CD8-positive, alpha-beta memory T cell (primary cell): Measurements from ENCODE around the gene FOXE1. TPM values are rescaled to one million over a fixed set of nuclear protein-coding genes. Genes with fewer than 3 reads are reported as not detected.

ENCODE experiments used
- CTCF ChIA-PET: fragments of 350-600 bp; sonication (Branson Sonifier 250); formaldehyde crosslinking; loops from one replicate; lab custom pipeline; 2021; ENCODE audit warnings: antibody characterized with exemption; lab: Charles Lee
- POLR2A ChIA-PET: fragments of 350-600 bp; sonication (Branson Sonifier 250); formaldehyde crosslinking; loops from one replicate; lab custom pipeline; 2021; ENCODE audit warnings: antibody characterized with exemption; lab: Charles Lee
- DNase-seq, 5 donors: peaks; one replicate each; pipeline versions ENCODE4 v3.0.0 to v3.0.0-alpha.2; 2020 to 2022; ENCODE audit warnings: mixed read lengths in 1 of 5
- H3K27ac ChIP-seq: one replicate; pipeline ENCODE4 v1.7.0; 2013; ENCODE audit warnings: low read depth, mild to moderate bottlenecking, low read length, moderate library complexity
- H3K27me3 ChIP-seq: 2 replicates; pipeline ENCODE4 v1.7.0; 2013; ENCODE audit warnings: low read length, mild to moderate bottlenecking; ENCODE audit not compliant: insufficient read depth, poor library complexity, severe bottlenecking
- H3K36me3 ChIP-seq: 2 replicates; pipeline ENCODE4 v1.7.0; 2013; ENCODE audit warnings: mild to moderate bottlenecking, low read length, moderate library complexity; ENCODE audit not compliant: insufficient read depth
- H3K4me1 ChIP-seq: 2 replicates; pipeline ENCODE4 v1.7.0; 2013; ENCODE audit warnings: mild to moderate bottlenecking, low read length, moderate library complexity; ENCODE audit not compliant: insufficient read depth
- H3K4me3 ChIP-seq: 2 replicates; pipeline ENCODE4 v1.7.0; 2013; ENCODE audit warnings: mild to moderate bottlenecking, low read length
- H3K9me3 ChIP-seq: 2 replicates; pipeline ENCODE4 v1.7.0; 2013; ENCODE audit warnings: mild to moderate bottlenecking, low read length
- H3K27ac Mint-ChIP-seq, 8 donors: one replicate each; pipeline ENCODE4 v1.8.0; 2020 to 2021; ENCODE audit warnings: mixed read lengths in 8 of 8, mild to moderate bottlenecking in 6 of 8, inconsistent platforms in 3 of 8, moderate library complexity in 3 of 8
- H3K27me3 Mint-ChIP-seq, 2 donors: one replicate each; pipeline ENCODE4 v1.8.0; 2020 to 2021; ENCODE audit warnings: mixed read lengths in 2 of 2, mild to moderate bottlenecking in 1 of 2, moderate library complexity in 1 of 2
- H3K36me3 Mint-ChIP-seq, 3 donors: one replicate each; pipeline ENCODE4 v1.8.0; 2020 to 2021; ENCODE audit warnings: mixed read lengths in 3 of 3, inconsistent platforms in 1 of 3, mild to moderate bottlenecking in 1 of 3
- H3K4me1 Mint-ChIP-seq, 3 donors: one replicate each; pipeline ENCODE4 v1.8.0; 2020 to 2021; ENCODE audit warnings: mixed read lengths in 3 of 3, inconsistent platforms in 1 of 3, mild to moderate bottlenecking in 1 of 3
- H3K4me3 Mint-ChIP-seq, 7 donors: one replicate each; pipeline ENCODE4 v1.8.0; 2020 to 2021; ENCODE audit warnings: mixed read lengths in 7 of 7, mild to moderate bottlenecking in 6 of 7, moderate library complexity in 4 of 7, inconsistent platforms in 2 of 7
- H3K9me3 Mint-ChIP-seq, 5 donors: one replicate each; pipeline ENCODE4 v1.8.0; 2020 to 2022; ENCODE audit warnings: mixed read lengths in 5 of 5, mild to moderate bottlenecking in 3 of 5, moderate library complexity in 2 of 5, inconsistent platforms in 1 of 5
- polyA plus RNA-seq: library from polyadenylated mRNA; unstranded; fragments of 300-500 nt; fragmentation: Illumina TruSeq; gene quantifications from one replicate; pipeline ENCODE4 v1.2.3, GENCODE V29; 2021
- total RNA-seq, 2 experiments: library from RNA; stranded (reverse); gene quantifications; one replicate each; pipeline ENCODE4 v1.2.3, GENCODE V29; 2021

The FOXE1 gene
- under 1 TPM in 1 of 2 experiments, not detected in 1; 0.07 TPM for total RNA-seq
- polyA plus RNA-seq: not detected

DNA sequence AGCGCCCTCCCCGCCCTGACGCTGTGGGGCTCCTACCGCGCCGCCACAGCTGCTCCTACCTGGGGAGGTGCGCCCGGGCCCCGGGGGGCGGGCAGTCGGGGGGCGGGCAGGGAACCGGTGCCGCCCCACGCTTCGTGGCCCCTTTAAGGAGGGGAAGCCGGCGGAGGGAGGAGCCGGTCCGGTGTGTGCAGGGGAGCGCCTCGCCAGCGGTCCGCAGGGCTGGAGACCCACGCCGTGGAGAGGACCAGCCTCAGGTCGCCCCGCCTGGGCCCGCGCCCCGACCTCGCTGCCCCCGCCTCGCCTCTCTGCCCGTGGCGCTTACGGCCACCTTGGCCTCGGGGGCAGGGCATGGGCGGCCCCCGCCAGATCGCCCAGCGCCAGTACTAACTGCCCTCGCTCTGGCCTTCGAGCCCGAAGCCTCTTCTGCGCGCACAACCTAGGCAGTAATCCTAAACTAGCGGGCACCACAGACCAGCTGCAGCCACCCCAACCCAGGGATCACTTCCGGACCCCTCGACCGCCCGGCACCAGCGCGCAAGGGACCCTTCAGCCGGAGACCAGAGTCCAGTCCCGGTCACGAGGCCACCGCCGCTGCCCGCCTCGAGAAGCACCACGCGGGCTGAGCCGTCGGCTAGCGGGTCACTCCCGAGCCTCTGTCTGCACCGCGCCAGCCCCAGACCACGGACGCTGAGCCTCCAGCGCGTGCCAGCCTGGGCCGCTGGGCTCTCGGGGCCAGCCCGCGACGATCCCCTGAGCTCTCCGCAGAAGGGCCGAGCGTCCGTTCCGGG is at the start of gene FOXE1:
TSS of gene FOXE1 (plus strand) at position 171 of the 788 bp plus-strand sequence. CDS start 689 bp downstream, outside the sequence.
- ChIA-PET CTCF (interaction anchor here (0.9 kb wide), 1 partner anchor 59 kb away, joined by 3 read pairs; no protein-coding TSS in a partner anchor), POLR2A (interaction anchor here (0.5 kb wide), 1 partner anchor 53 kb away, joined by 3 read pairs; no protein-coding TSS in a partner anchor)
- peak within 1 kb of the TSS in 4 of 8 donors; percentile 25 to 79 (median 66) for H3K27ac Mint-ChIP-seq
- H3K27me3 Mint-ChIP-seq: peaks cover 74 to 84% of the 10 kb centered on the region in 2 donors
- H3K27ac ChIP-seq: no peak within 1 kb of the TSS
- DNase-seq: peak in 1 of 5 donors; percentile 21
- peaks cover 0 to 3% (median 0%) of the 10 kb centered on the region in 5 donors for H3K9me3 Mint-ChIP-seq
- peak within 1 kb of the TSS; percentile 49 for H3K4me3 ChIP-seq
- no peaks in the 10 kb centered on the region for H3K36me3 ChIP-seq
- H3K9me3 ChIP-seq: no peaks in the 10 kb centered on the region
- H3K36me3 Mint-ChIP-seq: peaks cover 0 to 3% (median 1%) of the 10 kb centered on the region in 3 donors
- peaks cover 82% of the 10 kb centered on the region for H3K27me3 ChIP-seq
- H3K4me1 ChIP-seq: peaks cover 35% of the 10 kb centered on the region
- peak within 1 kb of the TSS; percentile 79 to 91 (median 89) for H3K4me3 Mint-ChIP-seq
- H3K4me1 Mint-ChIP-seq: peaks cover 24 to 41% (median 27%) of the 10 kb centered on the region in 3 donors

DNA sequence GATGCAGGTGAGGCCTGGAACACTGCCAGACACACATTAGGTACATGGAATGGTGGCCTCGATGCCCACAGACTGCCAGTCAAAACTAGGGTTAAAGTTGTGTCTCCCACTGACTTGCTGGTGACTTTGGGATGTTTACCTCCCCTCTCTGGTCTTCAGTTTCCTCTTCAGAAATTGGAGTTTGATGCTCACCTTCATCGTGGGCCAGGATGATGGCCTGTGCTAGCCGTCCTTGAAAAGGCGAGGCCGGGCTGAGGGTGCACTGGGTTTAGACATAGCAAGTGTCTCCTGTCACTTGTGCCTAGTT is 49.0 kb upstream of the FOXE1 start:
- Histone ChIP-seq H3K4me1 (peaks cover 7% of the 10 kb centered on the region), H3K9me3 (no peaks in the 10 kb centered on the region), H3K4me3 (peak overlapping the region; percentile 23), H3K27ac (no peak overlapping the region), H3K36me3 (no peaks in the 10 kb centered on the region), H3K27me3 (peaks cover 7% of the 10 kb centered on the region)
- H3K27ac Mint-ChIP-seq: peak overlapping the region in 7 of 8 donors; percentile 3 to 93 (median 87)
- H3K4me1 Mint-ChIP-seq: peaks cover 5 to 8% (median 5%) of the 10 kb centered on the region in 3 donors
- POLR2A ChIA-PET: no interaction called here
- CTCF ChIA-PET: no interaction called here
- DNase-seq: no peak
- H3K9me3 Mint-ChIP-seq: no peaks in the 10 kb centered on the region
- peak overlapping the region; percentile 65 to 86 (median 79) for H3K4me3 Mint-ChIP-seq
- peaks cover 20 to 32% of the 10 kb centered on the region in 2 donors for H3K27me3 Mint-ChIP-seq
- H3K36me3 Mint-ChIP-seq: peaks cover 0 to 3% (median 0%) of the 10 kb centered on the region in 3 donors

DNA sequence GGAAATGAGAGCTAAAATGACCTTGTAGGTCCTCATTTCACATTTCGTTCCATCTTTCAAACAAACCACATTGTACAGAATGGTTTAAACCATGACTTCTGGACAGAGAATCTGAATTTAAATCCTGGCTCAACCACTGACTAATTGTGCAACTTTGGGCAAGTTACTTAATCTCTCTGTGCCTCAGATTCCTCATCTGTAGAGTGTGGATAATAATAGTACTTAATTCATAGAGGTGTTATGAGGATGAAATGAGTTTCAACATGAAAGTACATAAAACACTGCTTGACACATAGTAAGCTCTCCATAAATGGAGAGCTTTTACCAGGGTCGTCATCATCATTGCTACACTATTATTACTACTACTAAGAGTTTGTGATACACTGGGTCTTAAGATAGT is 46.3 kb upstream of the FOXE1 start:
- DNase-seq: no peak
- no peaks in the 10 kb centered on the region for H3K9me3 ChIP-seq
- Mint-ChIP-seq H3K27me3 (peaks cover 28 to 39% of the 10 kb centered on the region in 2 donors), H3K27ac (no peak overlapping the region), H3K4me1 (peaks cover 5 to 8% (median 5%) of the 10 kb centered on the region in 3 donors), H3K4me3 (no peak overlapping the region), H3K9me3 (no peaks in the 10 kb centered on the region), H3K36me3 (peaks cover 0 to 3% (median 0%) of the 10 kb centered on the region in 3 donors)
- H3K36me3 ChIP-seq: no peaks in the 10 kb centered on the region
- ChIA-PET CTCF (no interaction called here), POLR2A (no interaction called here)
- no peak overlapping the region for H3K4me3 ChIP-seq
- H3K27me3 ChIP-seq: peaks cover 7% of the 10 kb centered on the region
- peaks cover 7% of the 10 kb centered on the region for H3K4me1 ChIP-seq
- no peak overlapping the region for H3K27ac ChIP-seq

DNA sequence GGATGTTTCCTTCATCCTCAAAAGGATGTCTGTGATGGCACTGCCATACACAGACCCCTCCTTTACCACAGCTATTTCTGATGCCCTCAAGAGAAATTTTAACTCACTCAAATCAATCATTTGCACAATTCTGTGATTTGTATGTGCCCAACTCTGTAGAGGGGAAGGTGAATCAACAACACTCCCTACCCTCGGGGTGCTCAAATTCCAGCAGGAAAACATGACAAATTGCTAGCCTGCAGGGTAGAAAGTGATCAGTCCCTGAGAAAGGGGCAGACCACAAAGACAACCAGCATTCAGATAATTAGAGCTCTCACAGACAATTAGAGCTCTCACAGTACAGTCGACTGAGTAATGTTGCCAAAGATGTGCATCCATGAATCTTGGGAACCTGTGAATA is 45.3 kb upstream of the FOXE1 start:
- no peak for DNase-seq
- peaks cover 5% of the 10 kb centered on the region in 3 donors for H3K4me1 Mint-ChIP-seq
- no peak overlapping the region for H3K4me3 ChIP-seq
- peaks cover 7% of the 10 kb centered on the region for H3K4me1 ChIP-seq
- H3K27me3 ChIP-seq: peaks cover 7% of the 10 kb centered on the region
- H3K27ac Mint-ChIP-seq: no peak overlapping the region
- POLR2A ChIA-PET: no interaction called here
- no peak overlapping the region for H3K4me3 Mint-ChIP-seq
- CTCF ChIA-PET: no interaction called here
- H3K36me3 Mint-ChIP-seq: peaks cover 0 to 3% (median 0%) of the 10 kb centered on the region in 3 donors
- H3K36me3 ChIP-seq: no peaks in the 10 kb centered on the region
- H3K9me3 Mint-ChIP-seq: peaks cover 0 to 3% (median 0%) of the 10 kb centered on the region in 5 donors
- no peak overlapping the region for H3K27ac ChIP-seq
- H3K27me3 Mint-ChIP-seq: peaks cover 27 to 39% of the 10 kb centered on the region in 2 donors
- H3K9me3 ChIP-seq: no peaks in the 10 kb centered on the region

DNA sequence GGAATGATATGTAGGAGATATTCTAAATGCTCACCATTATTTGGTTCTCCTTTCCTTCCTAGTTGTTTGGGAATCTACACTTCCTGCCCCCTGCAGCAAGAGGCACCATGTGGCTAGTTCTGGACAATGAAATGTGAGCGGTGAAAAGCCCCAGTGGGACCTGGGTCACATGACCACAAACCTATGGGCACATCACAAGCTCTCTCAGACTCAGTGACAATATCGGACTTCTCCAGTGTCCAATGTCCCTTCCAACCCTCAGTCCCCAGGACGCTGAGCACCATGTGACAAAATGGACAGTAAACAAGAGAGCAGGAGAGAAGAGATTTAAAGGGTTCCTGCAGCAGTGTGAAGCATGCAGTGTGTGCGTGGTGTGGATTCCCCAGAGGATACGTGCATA is 44.6 kb upstream of the FOXE1 start:
- POLR2A ChIA-PET: no interaction called here
- Histone ChIP-seq H3K4me3 (no peak overlapping the region), H3K9me3 (no peaks in the 10 kb centered on the region), H3K27ac (no peak overlapping the region), H3K27me3 (peaks cover 7% of the 10 kb centered on the region), H3K4me1 (peaks cover 3% of the 10 kb centered on the region), H3K36me3 (no peaks in the 10 kb centered on the region)
- Mint-ChIP-seq H3K27ac (no peak overlapping the region), H3K4me1 (peaks cover 5% of the 10 kb centered on the region in 3 donors), H3K27me3 (peaks cover 27 to 39% of the 10 kb centered on the region in 2 donors), H3K9me3 (peaks cover 3 to 9% (median 4%) of the 10 kb centered on the region in 5 donors), H3K36me3 (peaks cover 0 to 8% (median 0%) of the 10 kb centered on the region in 3 donors), H3K4me3 (no peak overlapping the region)
- DNase-seq: no peak
- CTCF ChIA-PET: no interaction called here

DNA sequence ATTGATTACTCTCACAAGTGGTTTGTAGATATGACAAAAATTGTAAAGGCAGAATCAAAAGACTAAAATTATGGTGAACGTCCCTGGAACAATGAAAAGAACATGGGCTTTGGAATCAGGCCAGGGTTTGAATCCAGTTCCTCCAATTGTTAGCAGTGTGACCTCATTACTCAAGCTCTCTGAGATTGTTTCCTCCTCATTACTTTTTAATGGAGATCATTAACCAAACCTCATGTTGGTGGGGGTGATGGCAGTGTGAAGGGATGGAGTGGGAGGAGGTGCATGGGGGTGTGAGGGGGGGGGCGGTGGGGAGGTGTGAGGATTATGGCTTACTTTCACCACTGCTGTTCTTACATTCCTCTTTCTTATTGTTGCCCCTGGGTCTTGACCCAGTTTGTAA is 44.1 kb upstream of the FOXE1 start:
- H3K4me3 ChIP-seq: no peak overlapping the region
- peaks cover 7% of the 10 kb centered on the region for H3K27me3 ChIP-seq
- H3K27ac Mint-ChIP-seq: peak overlapping the region in 1 of 8 donors; percentile 5
- peaks cover 3% of the 10 kb centered on the region in 3 donors for H3K4me1 Mint-ChIP-seq
- no peak overlapping the region for H3K4me3 Mint-ChIP-seq
- peaks cover 27 to 38% of the 10 kb centered on the region in 2 donors for H3K27me3 Mint-ChIP-seq
- H3K9me3 ChIP-seq: no peaks in the 10 kb centered on the region
- no peaks in the 10 kb centered on the region for H3K36me3 ChIP-seq
- ChIA-PET CTCF (no interaction called here), POLR2A (no interaction called here)
- peaks cover 4 to 12% (median 5%) of the 10 kb centered on the region in 5 donors for H3K9me3 Mint-ChIP-seq
- no peak overlapping the region for H3K27ac ChIP-seq
- peaks cover 0 to 9% (median 0%) of the 10 kb centered on the region in 3 donors for H3K36me3 Mint-ChIP-seq
- no peak for DNase-seq
- H3K4me1 ChIP-seq: peaks cover under 1% of the 10 kb centered on the region

DNA sequence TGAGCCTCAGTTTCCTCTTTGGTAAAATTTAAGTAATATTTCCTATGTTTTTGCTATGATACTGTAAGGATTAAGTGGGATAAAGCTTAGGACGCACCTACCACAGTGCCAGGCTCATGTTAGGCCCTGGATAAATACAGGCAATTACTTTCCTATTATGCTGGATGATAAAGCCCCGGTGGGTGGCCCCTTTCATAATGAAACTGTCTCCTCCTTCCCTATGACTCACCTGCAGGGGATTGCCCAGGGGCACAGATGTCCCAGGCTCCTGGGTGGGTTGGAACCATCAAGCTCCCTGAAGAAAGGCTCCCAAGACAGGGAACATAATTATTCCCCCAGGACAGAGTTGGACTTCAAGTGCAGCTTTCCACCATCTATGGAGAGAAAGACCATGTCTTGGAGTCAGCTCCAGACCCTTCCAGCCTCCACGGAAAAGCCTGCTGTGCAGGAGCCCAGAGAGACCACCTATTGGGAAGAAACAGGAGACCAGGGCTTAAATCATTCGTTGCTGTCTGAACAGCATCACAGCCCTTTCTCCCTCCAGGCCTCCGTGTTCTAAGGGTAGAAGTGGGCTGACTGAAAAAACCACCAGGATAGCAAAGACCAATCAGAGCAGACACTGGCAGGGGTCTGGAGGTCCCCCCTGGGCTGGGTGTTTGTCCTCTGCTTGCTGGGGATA is 43.2 kb upstream of the FOXE1 start:
- Mint-ChIP-seq H3K4me1 (no peaks in the 10 kb centered on the region), H3K27me3 (peaks cover 21 to 32% of the 10 kb centered on the region in 2 donors), H3K4me3 (no peak overlapping the region), H3K9me3 (peaks cover 4 to 13% (median 5%) of the 10 kb centered on the region in 5 donors), H3K36me3 (peaks cover 0 to 9% (median 0%) of the 10 kb centered on the region in 3 donors), H3K27ac (no peak overlapping the region)
- no peak for DNase-seq
- ChIA-PET POLR2A (interaction anchor here (0.6 to 0.7 kb wide), 2 partner anchors 56 to 76 kb away, joined by 3 to 4 read pairs; no protein-coding TSS in a partner anchor), CTCF (no interaction called here)
- H3K27me3 ChIP-seq: peaks cover 7% of the 10 kb centered on the region
- no peaks in the 10 kb centered on the region for H3K36me3 ChIP-seq
- H3K9me3 ChIP-seq: no peaks in the 10 kb centered on the region
- H3K4me3 ChIP-seq: no peak overlapping the region
- no peaks in the 10 kb centered on the region for H3K4me1 ChIP-seq
- no peak overlapping the region for H3K27ac ChIP-seq
